ENCODE measurements around the gene PPP1R12C.

DNA sequence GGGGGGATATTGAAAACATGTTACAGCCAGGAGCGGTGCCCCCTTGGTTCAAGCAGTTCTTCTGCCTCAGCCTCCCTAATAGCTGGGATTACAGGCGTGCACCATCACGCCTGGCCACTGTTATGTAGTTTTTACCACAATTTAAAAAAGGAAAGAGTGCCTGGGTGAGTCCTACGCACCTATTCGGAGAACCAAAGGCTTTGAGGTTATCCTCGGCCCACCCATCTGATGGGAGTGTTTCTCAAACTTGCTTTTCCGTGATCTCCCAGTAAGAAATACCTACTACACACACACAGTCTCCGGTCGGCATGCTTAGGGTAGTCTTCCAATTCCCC, 75.1 kb downstream of the PPP1R12C start:
- TF ChIP-seq ZC3H10 (CRISPR knock-in tag; IDR thresholded peaks at IDR 0.05): no peak
- no peak for TF ChIP-seq TSHZ2 (CRISPR knock-in tag; IDR thresholded peaks at IDR 0.05)
